G401.6 (cell line): ENCODE measurements around the gene CPT1B.
"Not testable (repeated sequence)": the region's sequence is repeated elsewhere in the genome, so short reads cannot be mapped to it uniquely, and the experiment has no call there.

Experiments used
- FAIRE-seq: peaks from 2 replicates; lab custom pipeline; 2012; peaks lifted over from hg19 to GRCh38; lab: Jason Lieb, UNC

Gene CPT1B

DNA sequence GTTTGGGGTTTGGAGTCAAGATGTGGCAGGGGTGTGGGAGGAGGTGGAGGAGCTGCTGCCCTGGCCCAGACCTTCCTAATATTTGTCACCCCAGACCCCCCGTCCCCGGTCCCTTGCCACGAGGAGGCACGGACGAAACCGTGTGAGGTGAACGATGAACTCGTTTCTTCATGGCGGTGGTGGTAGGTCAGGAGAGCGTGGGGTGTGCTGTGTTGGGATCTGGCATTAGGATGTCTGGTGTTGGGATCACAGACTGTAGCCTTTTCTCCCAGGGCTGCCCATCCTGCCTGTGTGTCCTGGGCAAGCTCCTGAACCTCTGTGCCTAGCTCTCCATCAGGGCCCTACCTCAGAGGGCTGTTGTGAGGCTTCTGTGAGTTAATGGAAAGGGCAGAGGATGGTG lies 30.8 kb upstream of the CPT1B start:
- no peak for FAIRE-seq

DNA sequence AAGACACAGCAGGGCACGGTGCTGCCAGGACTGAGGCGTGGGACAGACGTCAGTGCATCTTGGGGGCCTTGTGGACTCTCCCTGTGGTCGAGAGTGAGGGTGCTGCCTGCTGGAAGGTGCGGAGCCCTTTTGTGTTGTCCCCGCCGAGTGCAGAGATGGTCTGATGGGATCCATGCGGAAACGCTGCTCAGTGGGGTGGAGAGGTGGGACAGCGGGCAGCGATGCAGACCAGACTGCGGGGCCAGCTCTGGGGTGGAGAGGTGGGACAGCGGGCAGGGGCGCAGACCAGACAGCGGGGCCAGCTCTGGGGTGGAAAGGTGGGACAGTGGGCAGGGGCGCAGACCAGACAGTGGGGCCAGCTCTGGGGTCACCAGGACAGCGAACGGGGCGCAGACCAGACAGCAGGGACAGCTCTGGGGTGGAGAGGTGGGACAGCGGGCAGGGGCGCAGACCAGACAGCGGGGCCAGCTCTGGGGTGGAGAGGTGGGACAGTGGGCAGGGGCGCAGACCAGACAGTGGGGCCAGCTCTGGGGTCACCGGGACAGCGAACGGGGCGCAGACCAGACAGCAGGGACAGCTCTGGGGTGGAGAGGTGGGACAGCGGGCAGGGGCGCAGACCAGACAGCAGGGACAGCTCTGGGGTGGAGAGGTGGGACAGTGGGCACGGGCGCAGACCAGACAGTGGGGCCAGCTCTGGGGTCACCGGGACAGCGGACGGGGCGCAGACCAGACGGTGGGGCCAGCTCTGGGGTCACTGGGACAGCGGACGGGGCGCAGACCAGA lies 30.0 kb upstream of the CPT1B start:
- not testable (repeated sequence) for FAIRE-seq

DNA sequence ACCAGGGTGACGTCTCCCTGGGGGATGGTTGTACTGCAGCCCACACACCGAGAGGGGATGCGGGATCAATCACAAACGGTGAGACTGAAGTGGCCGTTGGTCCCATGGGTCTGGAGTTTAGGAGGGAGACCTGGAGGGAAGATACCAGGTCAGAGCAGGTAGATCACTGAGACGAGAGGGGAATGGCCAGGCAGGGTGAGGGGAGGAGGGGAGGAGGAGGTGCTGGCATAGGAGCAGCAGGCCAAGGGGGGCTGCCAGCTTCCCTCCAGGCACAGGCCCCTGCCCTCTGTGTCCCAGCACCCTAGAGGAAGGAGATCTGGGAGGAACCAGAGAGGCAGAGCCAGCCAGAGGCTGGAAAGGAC lies 29.4 kb upstream of the CPT1B start:
- FAIRE-seq, result no peak

DNA sequence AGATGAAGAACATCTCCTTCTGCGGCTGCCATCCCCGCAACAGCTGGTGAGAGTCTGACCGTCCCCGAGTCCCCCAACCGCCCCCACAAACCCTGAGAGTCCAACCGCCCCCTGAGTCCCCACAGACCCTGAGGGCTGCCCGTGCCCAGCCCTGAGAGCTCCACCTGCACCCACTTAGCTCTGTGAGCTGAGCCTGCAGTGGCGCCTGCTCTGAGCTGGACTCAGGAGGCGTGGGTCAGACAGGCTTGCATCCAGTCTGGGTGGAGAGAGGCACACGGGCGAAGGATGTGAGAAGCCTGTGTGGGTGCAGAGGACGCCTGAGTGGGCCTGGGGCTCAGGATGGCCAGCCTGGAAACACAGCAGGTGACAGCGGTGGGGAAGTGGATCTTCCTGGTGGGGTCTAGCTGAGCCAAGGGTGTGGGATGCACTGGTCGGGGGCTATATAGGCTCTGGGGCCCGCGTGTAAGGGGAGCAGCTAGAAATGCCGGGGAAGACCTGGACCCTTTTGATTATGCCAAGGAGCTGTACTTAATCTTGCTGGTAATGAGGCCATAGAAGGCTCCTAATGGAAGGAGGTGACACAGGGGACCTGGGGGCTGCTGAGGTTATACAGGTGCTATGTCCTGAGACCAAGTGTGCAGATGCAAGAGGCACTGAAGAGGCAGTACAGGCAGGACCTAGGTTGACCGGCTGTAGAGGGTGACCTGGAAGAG lies 28.9 kb upstream of the CPT1B start:
- FAIRE-seq, result no peak

DNA sequence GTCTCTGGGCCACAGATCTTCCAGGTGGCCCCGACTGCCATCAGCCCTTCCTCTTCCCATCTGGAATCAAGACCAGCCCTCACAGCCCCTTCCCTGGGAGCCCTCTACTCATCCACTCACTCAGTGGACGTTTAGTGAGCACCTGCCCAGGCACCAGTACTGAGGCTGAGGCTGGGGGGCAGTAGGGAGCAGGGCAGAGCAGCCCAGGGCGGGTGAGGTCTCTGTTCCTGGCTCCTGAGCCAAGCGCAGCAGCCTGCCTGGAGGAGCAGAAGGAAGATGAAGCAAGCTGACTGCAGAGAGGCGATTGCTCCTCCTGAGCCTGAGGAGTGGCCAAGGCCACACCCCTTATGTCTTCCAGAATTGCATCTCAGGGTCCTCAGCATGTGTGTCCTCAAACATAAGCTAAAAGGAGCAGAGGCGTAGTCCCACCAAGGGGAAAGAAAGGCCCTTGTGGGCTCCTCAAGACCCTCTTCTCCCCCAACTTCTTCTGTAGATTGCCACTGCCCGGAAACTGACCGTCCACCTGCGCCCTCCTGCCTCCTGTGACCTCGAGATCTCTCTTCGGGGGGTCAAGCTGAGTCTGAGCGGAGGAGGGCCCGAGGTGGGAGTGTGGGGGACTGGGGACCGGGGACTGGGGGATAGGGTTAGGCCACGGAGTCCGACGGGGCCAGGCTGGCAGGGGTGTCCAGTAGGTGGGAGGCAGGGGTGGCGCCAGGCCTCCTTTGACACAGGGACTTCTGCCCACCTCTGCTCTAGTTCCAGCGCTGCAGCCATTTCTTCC lies 28.1 kb upstream of the CPT1B start:
- no peak for FAIRE-seq

DNA sequence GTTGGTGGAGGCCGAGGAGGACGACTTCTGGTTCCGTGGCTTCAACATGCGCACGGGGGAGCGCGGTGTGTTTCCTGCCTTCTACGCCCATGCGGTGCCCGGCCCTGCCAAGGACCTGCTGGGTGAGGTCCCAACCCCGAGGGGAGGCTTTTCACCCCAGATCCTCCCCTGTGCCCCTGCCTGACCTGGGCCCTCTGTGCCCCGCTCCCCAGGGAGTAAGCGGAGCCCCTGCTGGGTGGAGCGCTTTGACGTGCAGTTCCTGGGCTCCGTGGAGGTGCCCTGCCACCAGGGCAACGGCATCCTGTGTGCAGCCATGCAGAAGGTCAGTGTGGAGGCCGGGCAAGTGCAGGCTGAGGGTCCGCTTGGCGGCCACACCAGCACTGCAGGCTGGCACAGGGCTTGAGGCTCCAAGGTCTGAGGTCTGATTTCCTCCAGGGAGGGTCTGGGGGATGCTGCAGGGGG lies 27.4 kb upstream of the CPT1B start:
- FAIRE-seq, result no peak

DNA sequence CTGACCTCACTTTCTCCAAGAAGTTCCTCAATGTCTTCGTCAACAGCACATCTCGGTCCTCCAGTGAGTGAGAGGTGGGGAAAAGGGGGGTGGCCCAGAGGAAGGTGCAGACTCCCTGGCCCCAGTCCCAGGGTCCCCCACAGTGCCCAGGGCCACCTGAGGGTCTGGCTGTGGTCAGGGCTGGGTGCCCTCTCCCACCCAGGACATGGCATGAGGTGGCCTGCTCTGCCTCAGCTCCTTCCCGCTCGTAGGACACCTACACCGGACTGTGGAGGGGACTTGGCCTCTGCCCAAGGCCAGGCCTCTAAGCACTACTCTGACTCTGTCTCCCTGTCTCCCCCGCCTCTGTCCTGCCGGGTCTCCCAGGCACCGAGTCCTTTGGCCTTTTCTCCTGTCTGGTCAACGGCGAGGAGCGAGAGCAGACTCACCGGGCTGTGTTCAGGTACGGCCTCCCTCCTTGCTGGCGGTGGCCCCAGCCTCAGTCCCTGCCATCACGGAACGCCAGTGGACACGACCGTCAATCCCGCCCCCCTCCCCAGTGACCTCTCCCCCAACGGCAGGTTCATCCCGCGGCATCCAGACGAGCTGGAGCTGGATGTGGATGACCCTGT lies 26.9 kb upstream of the CPT1B start:
- FAIRE-seq, result no peak

DNA sequence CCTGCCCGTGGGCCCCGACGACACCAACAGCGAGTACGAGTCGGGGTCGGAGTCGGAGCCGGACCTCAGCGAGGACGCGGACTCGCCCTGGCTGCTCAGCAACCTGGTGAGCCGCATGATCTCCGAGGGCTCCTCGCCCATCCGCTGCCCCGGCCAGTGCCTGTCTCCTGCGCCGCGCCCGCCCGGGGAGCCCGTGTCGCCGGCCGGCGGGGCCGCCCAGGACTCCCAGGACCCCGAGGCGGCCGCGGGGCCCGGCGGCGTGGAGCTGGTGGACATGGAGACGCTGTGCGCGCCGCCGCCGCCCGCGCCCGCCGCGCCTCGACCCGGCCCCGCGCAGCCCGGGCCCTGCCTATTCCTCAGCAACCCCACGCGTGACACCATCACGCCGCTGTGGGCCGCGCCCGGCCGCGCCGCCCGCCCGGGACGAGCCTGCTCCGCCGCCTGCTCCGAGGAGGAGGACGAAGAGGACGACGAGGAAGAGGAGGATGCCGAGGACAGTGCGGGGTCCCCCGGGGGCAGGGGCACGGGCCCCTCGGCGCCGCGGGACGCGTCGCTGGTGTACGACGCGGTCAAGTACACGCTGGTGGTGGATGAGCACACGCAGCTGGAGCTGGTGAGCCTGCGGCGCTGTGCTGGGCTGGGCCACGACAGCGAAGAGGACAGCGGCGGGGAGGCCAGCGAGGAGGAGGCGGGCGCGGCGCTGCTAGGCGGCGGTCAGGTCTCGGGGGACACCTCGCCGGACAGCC lies 26.2 kb upstream of the CPT1B start:
- no peak for FAIRE-seq

DNA sequence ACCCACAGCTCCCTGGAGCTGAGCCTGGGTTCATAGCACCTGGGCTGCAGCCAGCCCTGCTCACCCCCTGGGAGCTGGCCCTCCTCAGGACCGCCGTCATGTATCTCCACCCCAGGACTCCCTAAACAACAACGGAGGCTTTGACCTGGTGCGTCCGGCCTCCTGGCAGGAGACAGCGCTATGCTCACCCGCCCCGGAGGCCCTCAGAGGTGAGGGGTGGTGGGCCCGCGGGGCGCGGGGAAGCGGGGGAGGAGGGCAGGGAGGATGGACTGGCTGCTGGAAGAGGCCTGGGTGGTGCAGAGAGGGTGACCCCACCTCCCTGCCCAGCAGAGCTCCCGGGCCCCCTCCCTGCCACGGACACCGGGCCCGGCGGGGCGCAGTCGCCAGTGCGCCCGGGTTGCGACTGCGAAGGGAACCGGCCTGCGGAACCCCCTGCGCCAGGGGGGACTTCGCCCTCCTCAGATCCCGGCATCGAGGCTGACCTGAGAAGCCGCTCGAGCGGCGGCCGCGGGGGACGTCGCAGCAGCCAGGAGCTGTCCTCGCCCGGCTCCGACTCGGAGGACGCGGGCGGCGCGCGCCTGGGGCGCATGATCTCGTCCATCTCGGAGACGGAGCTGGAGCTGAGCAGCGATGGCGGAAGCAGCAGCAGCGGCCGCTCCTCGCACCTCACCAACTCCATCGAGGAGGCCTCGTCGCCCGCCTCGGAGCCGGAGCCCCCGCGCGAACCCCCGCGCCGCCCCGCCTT lies 25.5 kb upstream of the CPT1B start:
- no peak for FAIRE-seq

DNA sequence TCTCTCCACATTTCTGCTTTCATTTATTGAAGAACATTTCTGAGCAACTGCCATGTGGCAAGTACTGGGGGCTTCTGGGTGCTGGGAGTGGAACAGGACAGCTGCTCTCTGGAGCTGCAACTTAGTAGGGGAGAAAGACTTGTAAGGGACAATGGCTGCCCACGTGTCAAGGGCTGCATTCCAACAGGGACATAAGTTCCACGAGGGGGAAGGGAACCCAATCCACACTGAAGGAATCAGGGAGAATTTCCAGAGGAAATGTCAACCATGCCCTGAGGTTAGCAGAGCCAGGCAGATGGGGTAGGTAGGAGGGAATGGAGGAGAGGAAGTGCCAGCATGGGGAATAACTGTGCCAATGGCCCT lies 24.1 kb upstream of the CPT1B start:
- FAIRE-seq, result no peak

DNA sequence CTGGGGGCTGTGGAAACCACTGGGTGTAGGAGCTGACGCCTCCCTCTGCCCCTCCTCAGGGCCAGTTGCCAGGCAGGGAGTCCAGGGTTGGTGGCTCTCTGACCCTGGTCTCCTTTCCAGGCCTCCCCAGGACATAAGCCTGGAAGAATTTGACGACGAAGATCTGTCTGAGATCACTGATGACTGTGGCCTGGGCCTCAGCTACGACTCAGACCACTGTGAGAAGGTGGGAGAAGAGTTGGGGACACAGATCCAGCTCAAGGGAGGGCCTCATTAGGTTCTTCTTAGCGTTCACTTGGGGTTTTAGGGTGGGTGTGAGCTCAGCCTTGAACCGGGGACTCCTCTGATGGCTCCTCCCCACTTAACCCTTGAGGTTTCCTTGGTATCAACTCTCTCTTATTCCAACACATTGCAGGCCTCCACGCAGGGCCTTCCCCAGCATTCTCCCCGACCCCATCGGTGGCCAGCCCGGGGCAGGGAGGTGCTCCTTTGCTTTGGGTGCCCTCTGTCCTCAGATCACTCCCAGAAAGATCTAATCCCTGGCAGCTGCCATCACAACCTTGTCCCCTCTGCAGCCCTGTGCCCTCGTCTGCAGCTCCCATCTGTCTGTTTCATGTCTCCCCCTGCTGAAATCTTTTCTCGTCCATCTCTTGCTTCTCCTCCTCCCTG lies 23.6 kb upstream of the CPT1B start:
- FAIRE-seq, result no peak

DNA sequence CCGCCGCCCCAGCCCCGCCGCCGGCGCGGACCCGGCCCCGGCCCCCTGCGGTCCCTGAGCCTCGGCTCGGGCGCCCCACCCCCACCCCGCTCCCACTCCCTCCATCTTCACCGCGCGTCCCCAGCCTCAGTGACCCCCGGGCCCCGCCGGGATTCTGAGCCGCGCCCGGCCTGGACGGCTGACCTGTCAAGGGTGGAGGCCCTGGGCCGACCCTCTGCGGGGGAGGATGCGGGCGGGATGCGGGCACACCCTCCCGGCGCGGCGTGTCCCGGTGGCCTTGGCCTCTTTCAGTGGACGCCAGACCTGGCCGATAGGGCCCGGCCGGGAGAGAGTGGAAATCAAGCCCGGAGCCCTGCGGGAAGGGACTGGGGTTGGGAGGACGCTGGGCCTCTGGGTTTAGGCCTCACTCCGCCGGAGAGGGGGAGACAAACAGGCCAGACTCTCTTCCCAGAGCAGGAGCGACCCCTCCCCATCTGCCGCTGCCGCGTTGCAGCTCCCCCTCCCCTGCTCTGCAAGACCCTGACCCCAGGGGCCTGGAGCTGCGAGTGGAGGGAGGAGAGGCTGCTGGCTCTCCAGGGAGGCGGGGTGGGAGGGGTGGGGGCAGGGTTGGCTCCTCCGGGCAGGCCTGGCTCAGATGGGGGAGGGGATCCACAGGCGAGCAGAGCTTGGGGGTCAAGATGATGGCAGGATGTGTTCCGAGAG lies 22.9 kb upstream of the CPT1B start:
- FAIRE-seq, result no peak

DNA sequence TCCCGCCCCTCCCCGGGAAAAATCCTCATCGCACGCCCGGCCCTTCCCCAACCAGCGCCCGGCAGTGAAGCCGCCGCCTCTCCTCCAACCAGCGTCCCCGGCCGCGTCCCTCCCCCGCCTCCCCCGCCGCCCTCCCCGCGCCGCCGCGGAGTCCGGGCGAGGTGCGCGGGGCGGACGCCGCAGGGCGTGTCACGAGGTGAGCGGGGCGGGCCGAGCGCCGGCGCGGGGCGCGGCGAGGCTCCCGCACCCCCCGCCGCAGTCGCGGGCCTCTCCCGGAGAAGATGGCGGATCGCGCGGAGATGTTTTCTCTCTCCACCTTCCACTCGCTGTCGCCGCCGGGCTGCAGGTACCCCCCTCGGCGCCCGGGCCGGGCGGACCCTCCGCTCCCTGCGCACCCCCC lies 22.3 kb upstream of the CPT1B start, which contains the start of gene MAPK8IP2:
MAPK8IP2 (plus strand) TSS at position 256 of the 400 bp plus-strand sequence; CDS start at position 282, 26 bp downstream.
- FAIRE-seq, result no peak

DNA sequence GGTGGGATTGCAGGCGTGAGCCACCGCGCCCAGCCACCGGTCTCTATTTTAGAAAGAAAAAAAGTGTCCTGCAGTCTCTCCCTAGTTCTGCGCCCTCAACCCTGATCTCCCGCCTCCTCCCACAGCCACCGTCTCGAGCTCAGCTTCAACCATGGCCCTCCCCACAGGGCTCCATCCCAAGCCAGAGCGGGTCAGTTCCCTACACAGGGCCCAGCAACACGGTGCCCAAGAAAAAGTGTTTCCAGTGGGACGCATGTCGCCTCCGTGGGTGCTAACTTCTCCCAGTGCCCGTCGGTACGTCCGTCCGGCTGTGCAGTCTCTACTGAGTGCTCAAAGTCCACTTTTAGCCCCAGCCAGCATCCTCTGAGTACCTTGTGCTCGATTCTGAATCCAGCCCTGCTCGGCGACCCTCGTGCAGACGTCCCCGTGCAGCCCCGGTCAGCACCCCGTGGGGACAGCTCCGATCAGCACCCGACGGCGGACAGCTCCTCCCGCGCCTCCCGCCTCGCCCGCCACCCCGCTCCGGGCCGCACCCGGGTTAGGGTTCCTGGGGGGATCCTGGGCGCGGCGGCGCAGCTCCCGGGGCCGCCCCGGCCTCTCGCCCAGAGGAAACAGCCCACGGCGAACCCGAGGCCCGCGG lies 21.7 kb upstream of the CPT1B start:
- no peak for FAIRE-seq

DNA sequence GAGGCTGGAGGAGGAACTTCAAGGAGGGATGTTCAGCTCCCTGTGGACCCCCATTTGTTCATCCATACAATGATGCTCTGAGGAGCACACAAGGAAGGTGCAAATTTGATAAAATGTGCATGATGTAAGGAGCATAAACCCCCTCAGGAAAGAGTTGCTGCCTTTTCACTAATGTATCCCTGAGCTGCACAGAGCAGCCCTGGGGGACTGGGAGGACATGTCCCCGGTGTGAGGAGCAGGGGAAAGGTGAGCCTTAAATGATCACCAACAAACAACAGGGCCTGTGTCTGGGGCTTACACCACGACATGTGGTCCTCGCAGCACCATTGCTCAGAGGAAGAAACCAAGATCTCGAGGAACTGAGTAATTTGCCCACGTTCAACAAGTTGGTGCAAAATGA lies 18.9 kb upstream of the CPT1B start:
- no peak for FAIRE-seq

DNA sequence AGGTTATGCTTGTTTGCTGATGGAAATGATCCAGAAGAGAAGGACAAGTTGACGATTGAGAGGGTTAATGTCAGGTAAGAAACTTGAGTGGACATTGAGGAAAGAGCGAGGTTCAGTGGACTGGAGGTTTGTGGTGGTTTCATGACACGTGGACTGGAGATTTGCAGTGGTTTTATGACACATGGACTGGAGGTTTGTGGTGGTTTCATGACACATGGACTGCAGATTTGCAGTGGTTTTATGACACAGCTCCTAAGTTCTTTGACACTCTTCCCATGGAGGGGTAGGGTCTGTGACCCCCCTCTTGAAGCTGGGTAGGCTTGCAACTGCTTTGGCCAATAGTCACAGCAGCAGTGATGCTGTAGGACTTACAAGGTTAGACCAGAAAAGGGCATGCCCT lies 17.0 kb upstream of the CPT1B start:
- no peak for FAIRE-seq

DNA sequence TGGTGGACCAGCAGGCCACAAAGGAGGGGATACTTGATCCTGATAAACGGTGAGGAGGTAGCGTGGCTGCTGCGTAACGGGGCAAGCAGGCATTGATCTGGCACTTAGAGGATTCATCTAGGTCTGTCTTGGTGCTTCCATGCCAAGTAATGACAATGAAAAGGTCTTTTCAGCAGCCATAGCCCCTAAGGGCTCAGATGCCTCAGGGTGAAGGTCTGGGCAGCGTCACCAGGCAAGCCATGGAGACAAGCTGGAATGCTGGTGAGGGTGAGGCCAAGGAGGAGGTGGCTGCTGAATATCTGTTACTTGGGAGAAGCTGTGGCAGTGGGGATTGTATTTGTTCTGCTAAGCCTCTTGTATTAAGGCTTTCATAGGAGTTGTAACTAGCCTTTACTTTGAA lies 9.2 kb upstream of the CPT1B start:
- FAIRE-seq, result no peak

DNA sequence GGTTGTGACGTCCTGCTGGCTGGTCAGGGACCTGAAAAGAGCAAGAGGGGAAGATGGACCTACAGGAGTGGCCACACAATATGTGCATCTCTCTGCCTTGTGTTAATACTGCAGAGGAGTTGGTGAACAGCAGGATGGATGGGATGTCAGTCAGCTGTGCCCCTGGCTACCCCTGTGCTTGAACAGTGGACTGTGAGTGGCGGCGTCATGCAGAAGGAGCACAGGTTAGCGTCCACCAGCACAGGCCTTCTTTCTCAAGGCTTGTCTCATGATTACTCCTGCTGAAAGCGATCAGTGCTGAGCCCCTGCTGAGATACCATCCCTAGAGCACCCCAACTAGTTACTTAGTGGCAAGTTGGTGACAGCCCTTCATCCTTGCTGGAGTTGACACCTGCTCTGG lies 8.2 kb upstream of the CPT1B start:
- FAIRE-seq, result no peak

DNA sequence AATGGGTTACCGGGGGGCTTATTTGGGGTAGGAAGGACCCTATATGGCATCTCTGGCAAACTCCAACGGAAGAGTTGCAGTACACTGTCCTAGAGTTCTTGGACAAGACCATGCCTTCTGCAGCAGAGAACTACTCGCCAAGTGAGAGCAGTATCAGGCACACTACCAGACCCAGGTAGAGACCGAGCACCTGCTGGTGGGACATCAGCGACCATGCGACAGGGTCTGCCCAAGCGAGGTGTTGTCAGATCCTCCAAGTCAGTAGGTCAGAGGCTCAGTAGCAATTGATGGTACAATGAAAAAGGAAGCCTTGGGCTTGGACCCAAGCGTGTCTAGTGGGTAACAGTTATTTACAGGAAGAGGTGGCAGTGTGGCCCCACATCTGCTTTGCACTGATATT lies 7.6 kb upstream of the CPT1B start:
- no peak for FAIRE-seq

DNA sequence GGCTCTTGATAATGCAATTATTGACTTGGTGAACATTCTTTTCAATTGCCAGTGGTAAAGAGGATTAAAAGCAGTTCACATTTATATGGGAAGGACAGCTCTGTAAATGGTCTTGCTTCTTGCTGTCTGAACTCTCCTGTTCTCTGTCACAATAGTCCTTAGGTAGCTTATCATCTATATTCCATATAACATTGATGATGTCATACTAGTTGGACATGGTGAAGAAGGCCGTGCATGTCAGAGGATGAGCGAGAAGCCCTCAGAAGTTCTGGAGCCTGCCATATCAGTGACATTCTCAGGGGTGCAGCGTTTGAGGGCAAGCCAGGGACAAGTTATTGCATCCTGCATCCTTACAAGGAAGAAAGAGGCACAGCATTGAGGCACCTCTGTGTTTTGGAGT lies 7.0 kb upstream of the CPT1B start:
- FAIRE-seq, result no peak
